ENCODE data around the gene RIBC2. TPM values are rescaled to one million over a fixed set of nuclear protein-coding genes. Genes with fewer than 3 reads are reported as not detected.
"Not testable (repeated sequence)": the region's sequence is repeated elsewhere in the genome, so short reads cannot be mapped to it uniquely, and the experiment has no call there.

Gene RIBC2
- polyA plus RNA-seq, 4 donors, result 6.9 to 7.6 (median 7.4) TPM

- no peak for DNase-seq (ENCODE audit: low read depth in 4 of 4, low spot score in 3 of 4)
Measured at GRCh38 chr22:45446216-45446615, 32.7 kb downstream of the RIBC2 start.

- DNase-seq (ENCODE audit: low read depth in 4 of 4, low spot score in 3 of 4), result not testable (repeated sequence)
Measured at GRCh38 chr22:45447596-45447995, 34.1 kb downstream of the RIBC2 start.

- no peak for DNase-seq (ENCODE audit: low read depth in 4 of 4, low spot score in 3 of 4)
Measured at GRCh38 chr22:45448431-45448830, 34.9 kb downstream of the RIBC2 start.

DNA sequence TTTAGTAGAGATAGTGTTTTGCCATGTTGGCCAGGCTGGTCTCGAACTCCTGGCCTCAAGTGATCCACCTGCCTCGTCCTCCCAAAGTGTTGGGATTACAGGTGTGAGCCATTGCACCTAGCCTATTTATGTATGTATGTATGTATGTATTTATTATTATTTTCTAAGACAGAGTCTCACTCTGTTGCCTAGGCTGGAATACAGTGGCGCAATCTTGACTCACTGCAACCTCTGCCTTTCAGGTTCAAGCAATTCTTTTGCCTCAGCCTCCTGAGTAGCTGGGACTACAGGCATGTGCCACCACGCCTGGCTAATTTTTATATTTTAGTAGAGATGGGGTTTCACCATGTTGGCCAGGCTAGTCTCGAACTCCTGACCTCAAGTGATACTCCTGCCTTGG is 35.9 kb downstream of the RIBC2 start:
- not testable (repeated sequence) for DNase-seq (ENCODE audit: low read depth in 4 of 4, low spot score in 3 of 4)

DNA sequence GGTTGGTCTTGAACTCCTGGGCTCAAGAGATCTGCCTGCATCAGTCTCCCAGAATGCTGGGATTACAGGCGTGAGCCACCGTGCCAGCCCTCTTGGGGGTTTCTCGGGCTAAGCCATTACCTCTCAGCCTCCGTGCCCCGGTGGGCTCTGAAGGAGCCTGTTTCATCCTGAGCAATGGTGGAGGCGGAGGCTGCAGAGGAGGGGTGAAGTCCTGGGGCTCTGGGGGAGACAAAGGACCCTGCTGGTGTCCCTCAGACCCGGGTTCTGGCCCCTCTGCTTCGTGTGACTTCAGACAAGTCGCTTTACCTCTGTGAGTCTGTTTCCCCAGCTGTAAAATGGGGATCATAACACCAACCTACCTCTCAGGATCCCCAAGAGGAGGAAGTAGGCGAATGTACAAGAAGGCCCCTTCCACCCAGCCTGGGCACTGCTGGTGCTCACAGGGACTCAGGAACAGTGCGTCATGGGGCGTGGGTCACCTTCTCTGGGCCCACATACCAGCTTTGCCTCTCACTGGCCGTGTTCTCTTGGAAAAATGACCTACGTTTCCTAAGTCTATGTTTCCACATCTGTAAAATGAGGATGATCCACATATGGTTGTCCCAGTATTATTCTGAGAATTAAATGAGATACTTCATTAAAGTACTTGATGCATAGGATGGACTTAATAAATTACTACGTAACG is 36.8 kb downstream of the RIBC2 start:
- DNase-seq (ENCODE audit: low read depth in 4 of 4, low spot score in 3 of 4), result no peak

- DNase-seq (ENCODE audit: low read depth in 4 of 4, low spot score in 3 of 4), result no peak
Measured at GRCh38 chr22:45450921-45451651, 37.6 kb downstream of the RIBC2 start.

GRCh38 chr22:45451972-45452371 is 38.5 kb downstream of the RIBC2 start:
- no peak for DNase-seq (ENCODE audit: low read depth in 4 of 4, low spot score in 3 of 4)

GRCh38 chr22:45452565-45453379 is 39.3 kb downstream of the RIBC2 start:
- DNase-seq (ENCODE audit: low read depth in 4 of 4, low spot score in 3 of 4), result no peak

- no peak for DNase-seq (ENCODE audit: low read depth in 4 of 4, low spot score in 3 of 4)
Measured at GRCh38 chr22:45453764-45454163, 40.3 kb downstream of the RIBC2 start.

GRCh38 chr22:45454275-45454674 is 40.8 kb downstream of the RIBC2 start:
- DNase-seq (ENCODE audit: low read depth in 4 of 4, low spot score in 3 of 4), result no peak

DNA sequence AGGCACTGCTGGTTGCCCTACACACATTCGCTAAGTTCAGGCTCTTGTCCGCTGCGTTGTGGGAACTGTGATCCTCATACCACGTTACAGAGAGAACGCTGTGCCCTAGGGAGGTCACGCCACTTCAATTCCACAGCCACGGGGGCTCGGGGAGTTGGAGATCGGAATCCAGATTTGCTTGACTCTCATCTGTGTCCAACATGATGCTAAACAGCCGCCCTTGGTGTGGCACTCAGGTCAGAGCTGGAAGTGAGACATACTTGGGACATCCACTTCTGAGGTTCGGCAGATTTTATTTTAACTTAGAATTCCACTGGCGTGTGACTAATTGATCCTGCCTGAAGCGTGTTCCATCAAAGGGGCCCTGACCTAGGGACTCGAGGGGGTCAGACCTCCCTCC is 41.7 kb downstream of the RIBC2 start:
- DNase-seq (ENCODE audit: low read depth in 4 of 4, low spot score in 3 of 4), result no peak

GRCh38 chr22:45455621-45456020 is 42.1 kb downstream of the RIBC2 start:
- DNase-seq (ENCODE audit: low read depth in 4 of 4, low spot score in 3 of 4), result no peak

- no peak for DNase-seq (ENCODE audit: low read depth in 4 of 4, low spot score in 3 of 4)
Measured at GRCh38 chr22:45456811-45457210, 43.3 kb downstream of the RIBC2 start.

DNA sequence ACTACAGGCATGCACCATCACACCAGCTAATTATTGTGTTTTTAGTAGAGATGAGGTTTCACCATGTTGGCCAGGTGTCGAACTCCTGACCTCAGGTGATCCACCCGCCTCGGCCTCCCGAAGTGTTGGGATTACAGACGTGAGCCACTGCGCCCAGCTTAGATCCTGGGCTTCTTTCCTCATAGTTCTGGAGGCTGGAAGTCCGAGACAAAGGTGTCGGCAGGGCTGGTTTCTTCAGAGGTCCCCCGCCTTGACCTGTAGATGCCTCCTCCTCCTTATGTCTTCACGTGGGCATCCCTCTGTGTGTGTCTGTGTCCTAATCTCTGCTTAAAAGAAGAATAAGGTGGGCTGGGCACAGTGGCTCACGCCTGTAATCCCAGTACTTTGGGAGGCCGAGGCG is 45.0 kb downstream of the RIBC2 start:
- no peak for DNase-seq (ENCODE audit: low read depth in 4 of 4, low spot score in 3 of 4)

- no peak for DNase-seq (ENCODE audit: low read depth in 4 of 4, low spot score in 3 of 4)
Measured at GRCh38 chr22:45459235-45459634, 45.7 kb downstream of the RIBC2 start.

DNA sequence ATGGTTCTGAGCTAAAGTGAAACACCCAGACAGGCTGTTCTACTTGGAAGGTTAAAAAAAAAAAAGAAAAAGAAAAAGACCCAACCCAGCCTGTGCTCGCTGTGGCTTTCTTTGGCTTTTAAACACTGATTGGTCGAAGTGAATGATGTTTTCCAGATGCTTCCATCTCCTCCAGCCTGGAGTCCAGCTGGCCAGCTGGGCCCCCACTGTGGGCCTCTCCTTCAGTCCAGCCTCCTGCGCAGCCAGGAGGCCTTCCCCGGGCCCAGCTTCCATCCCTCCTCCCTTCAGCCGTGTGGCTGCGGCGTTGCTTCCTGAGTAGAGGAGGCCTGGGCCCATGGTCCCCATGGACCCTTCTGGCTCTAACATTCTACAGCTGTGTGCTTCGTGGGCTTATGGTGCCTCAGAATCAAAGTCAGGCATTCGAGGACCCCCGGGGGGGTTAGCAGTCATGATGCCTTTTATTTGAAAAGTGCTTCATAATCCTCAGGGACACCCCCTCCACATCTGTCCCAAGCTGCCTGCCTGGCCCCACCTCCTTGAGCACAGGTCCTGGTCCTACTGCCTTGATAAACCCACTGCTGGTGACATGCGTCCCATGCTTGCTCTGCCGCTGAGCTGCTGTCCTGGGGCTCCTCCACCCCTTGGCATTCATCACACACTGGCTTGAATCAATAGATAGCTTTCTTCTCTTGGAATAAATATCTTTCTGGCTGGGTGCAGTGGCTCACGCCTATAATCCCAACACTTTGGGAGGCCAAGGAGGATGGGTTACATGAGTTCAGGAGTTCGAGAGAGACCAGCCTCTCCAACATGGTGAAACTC is 47.0 kb downstream of the RIBC2 start:
- peak; percentile 67 to 73 (median 70) for DNase-seq (ENCODE audit: low read depth in 4 of 4, low spot score in 3 of 4)

GRCh38 chr22:45462034-45462655 is 48.7 kb downstream of the RIBC2 start:
- DNase-seq (ENCODE audit: low read depth in 4 of 4, low spot score in 3 of 4), result no peak

DNA sequence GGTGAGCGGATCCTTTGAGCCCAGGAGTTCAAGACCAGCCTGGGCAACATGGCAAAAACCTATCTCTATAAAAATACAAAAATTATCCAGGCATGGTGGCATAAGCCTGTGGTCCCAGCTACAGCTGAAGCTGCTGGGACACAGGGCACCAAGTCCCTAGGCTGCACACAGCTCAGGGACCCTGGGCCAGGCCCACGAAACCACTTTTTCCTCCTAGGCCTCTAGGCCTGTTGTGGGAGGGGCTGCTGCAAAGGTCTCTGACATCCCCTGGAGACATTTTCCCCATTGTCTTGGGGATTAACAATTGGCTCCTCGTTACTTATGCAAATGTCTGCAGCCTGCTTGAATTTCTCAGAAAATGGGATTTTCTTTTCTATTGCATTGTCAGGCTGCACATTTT is 50.2 kb downstream of the RIBC2 start:
- DNase-seq (ENCODE audit: low read depth in 4 of 4, low spot score in 3 of 4), result not testable (repeated sequence)

DNA sequence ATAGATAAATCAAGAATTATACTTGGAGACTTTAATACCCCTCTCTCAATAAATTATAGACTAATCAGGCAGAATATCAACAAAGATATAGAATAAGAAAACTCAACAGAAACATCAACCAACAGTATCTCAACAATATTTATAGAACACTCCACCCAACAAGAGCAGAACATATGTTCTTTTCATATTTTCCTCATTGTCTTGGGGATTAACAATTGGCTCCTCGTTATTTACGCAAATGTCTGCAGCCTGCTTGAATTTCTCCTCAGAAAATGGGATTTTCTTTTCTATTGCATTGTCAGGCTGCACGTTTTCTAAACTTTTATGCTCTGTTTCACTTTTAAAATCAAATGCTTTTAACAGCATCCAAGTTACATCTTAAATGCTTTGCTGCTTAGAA is 52.1 kb downstream of the RIBC2 start:
- no peak for DNase-seq (ENCODE audit: low read depth in 4 of 4, low spot score in 3 of 4)

GRCh38 chr22:45468872-45469271 is 55.4 kb downstream of the RIBC2 start:
- DNase-seq (ENCODE audit: low read depth in 4 of 4, low spot score in 3 of 4), result no peak
